ENCODE measurements around the gene FAAP20.

DNA sequence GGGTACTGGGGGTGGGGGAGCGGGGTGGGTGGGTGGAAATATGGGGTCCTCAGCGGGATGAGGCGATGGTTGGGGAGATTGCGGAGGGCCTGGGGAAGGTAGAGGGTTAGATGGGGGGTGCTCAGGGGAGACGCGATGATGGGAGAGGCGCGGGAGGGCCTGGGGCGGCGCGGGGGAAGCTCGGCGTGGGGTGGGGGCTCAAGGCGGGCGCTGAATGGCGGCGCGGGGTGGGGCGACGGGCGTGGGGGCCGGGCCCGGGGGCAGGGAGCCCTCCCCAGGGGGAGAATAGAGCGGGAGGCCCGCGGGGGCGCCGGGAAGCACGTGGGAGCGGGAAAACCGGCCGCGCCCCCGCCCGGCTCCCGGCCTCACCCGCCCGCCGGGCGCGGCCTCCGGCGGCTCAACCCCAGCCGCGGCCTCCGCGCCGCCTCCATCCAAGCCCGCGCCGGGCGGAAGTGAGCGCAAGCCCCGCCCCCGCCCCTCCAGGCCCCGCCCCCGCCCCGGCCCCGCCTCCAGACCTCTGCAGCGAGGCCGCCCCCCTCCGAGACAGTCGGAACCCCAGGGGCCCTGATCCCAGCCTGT lies at the start of gene FAAP20:
- TF ChIP-seq, protein P1, sequence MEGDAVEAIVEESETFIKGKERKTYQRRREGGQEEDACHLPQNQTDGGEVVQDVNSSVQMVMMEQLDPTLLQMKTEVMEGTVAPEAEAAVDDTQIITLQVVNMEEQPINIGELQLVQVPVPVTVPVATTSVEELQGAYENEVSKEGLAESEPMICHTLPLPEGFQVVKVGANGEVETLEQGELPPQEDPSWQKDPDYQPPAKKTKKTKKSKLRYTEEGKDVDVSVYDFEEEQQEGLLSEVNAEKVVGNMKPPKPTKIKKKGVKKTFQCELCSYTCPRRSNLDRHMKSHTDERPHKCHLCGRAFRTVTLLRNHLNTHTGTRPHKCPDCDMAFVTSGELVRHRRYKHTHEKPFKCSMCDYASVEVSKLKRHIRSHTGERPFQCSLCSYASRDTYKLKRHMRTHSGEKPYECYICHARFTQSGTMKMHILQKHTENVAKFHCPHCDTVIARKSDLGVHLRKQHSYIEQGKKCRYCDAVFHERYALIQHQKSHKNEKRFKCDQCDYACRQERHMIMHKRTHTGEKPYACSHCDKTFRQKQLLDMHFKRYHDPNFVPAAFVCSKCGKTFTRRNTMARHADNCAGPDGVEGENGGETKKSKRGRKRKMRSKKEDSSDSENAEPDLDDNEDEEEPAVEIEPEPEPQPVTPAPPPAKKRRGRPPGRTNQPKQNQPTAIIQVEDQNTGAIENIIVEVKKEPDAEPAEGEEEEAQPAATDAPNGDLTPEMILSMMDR (IDR thresholded peaks at IDR 0.05; ENCODE audit: poor library complexity): no peak
- no peak for TF ChIP-seq EZH2 (IDR thresholded peaks at IDR 0.05; ENCODE audit: borderline replicate concordance)
- TF ChIP-seq EZH2phosphoT487 (IDR thresholded peaks at IDR 0.05; ENCODE audit: low read depth, severe bottlenecking, unreplicated experiment): no peak

Data from hepatocyte (in vitro differentiated cells).